Fibroblast of villous mesenchyme (primary cell): ENCODE data around the gene PSME2. TPM values are rescaled to one million over a fixed set of nuclear protein-coding genes. Genes with fewer than 3 reads are reported as not detected.

Experiments used
- DNase-seq: peaks from one replicate; pipeline ENCODE4 v3.0.0-alpha.2; 2010; ENCODE audit warnings: low read depth
- H3K4me3 ChIP-seq: 2 replicates; pipeline ENCODE4 v1.5.1; 2011; ENCODE audit warnings: low read depth, mild to moderate bottlenecking, low read length
- CTCF ChIP-seq: IDR thresholded peaks from 2 replicates; pipeline ENCODE4 v1.5.1; 2012; ENCODE audit warnings: low read depth, mild to moderate bottlenecking, low read length; ENCODE audit not compliant: insufficient read depth
- total RNA-seq: library from RNA; depleted of rRNA; stranded (reverse); fragments of >200 nt; gene quantifications from 2 replicates; pipeline ENCODE4 v1.2.3, GENCODE V29; 2012

PSME2 gene
- total RNA-seq, 1 donor = 151 TPM

DNA sequence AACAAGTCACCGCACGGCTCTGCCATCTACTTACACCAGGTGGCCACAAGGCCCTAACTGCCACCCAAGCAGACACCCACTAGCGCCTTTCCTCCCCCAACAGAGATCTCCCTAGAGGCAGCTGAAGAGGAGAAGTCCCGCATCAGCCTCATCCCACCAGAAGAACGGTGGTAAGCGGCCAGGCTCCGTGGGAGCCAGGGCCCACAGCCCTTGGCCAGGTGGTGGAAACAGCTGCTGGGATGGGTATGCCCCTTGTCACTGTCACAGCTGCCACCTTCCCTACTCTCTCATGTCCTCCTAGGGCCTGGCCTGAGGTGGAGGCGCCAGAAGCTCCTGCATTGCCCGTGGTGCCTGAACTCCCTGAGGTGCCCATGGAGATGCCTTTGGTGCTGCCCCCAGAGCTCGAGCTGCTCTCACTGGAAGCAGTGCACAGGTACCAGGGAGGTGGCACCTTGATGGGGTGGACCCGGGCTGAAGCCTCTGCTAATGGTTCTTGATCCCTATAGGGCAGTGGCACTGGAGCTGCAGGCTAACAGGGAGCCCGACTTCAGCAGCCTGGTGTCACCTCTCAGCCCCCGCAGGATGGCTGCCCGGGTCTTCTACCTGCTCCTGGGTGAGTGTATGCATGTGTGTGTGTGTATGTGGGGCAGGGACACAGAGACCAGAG is 33.0 kb upstream of the PSME2 start:
- TF ChIP-seq CTCF = no peak
- no peak overlapping the region for H3K4me3 ChIP-seq
- DNase-seq = no peak

DNA sequence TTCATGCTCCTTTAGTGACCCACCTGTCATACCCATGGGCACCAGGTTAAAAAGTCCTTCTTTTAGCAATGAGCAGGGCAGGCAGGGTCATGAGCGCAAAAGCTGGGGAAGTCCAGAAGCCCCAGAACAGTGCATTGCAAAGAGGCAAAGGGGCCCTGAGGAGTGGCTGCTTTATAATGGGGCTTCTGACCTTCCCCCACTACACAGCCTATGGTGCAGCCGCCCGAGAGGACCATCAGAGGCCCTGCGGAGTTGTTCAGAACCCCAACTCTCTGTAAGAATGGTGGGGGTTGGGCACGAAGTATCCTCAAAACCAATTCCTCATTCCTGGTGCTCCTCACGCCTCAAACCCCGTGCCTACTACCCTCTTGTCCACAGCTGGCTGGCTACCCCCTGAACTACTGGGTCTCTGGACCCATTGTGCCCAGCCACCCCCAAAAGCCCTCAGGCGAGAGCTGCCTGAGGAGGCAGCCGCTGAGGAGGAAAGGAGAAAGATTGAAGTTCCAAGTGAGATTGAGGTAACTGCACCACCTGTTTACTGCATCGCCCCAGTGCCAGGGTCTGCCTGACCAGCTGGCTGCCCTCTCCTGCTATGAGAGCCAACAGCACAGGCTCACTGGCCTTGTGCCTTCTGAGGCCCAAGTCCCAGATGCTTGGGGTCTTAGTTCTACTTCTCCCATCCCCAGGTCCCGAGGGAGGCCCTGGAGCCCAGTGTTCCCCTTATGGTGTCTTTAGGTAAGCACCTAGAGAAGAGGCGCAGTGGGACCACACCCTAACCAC is 32.2 kb upstream of the PSME2 start:
- no peak overlapping the region for H3K4me3 ChIP-seq
- DNase-seq = no peak
- TF ChIP-seq CTCF = no peak

- DNase-seq = no peak
- H3K4me3 ChIP-seq = no peak overlapping the region
- TF ChIP-seq CTCF = no peak
These were observed 31.5 kb upstream of the PSME2 start for GRCh38 chr14:24177891-24178290.

- DNase-seq = no peak
- no peak overlapping the region for H3K4me3 ChIP-seq
- TF ChIP-seq CTCF = no peak
These were observed 30.8 kb upstream of the PSME2 start for GRCh38 chr14:24177041-24177825.

GRCh38 chr14:24176599-24176998 is 30.2 kb upstream of the PSME2 start:
- DNase-seq = no peak
- H3K4me3 ChIP-seq = no peak overlapping the region
- no peak for TF ChIP-seq CTCF

GRCh38 chr14:24172871-24173281 is 26.5 kb upstream of the PSME2 start:
- DNase-seq = no peak

More at GRCh38 chr14:24172871-24173281, 26.5 kb upstream of the PSME2 start:
- no peak overlapping the region for H3K4me3 ChIP-seq
- TF ChIP-seq CTCF = no peak
